Uterus (tissue), 4 donors: ENCODE results near the gene ZDHHC21. TPM values are rescaled to one million over a fixed set of nuclear protein-coding genes. Genes with fewer than 3 reads are reported as not detected.

Source experiments
- DNase-seq, 2 donors: peaks; one replicate each; pipeline ENCODE4 v3.0.0-alpha.2; 2019 to 2020
- H3K27ac ChIP-seq, 2 donors: fragments of 200-600 bp; sonication (generic); 1 replicate in 1 of 2; 2 replicates in 1 of 2; pipeline ENCODE4 v1.5.1; 2016 to 2018
- H3K27me3 ChIP-seq, 2 donors: fragments of 200-600 bp; sonication (generic); one replicate each; pipeline ENCODE4 v1.5.1; 2018 to 2019; ENCODE audit warnings: control low read depth in 1 of 2
- H3K36me3 ChIP-seq, 2 donors: fragments of 200-600 bp; sonication (generic); one replicate each; pipeline ENCODE4 v1.5.1; 2019; ENCODE audit warnings: control low read depth in 1 of 2
- H3K4me1 ChIP-seq, 2 donors: fragments of 200-600 bp; sonication (generic); one replicate each; pipeline ENCODE4 v1.5.1; 2018 to 2019; ENCODE audit warnings: control low read depth in 1 of 2
- H3K4me3 ChIP-seq, 2 donors: fragments of 200-600 bp; sonication (generic); 1 replicate in 1 of 2; 2 replicates in 1 of 2; pipeline ENCODE4 v1.5.1; 2018 to 2019; ENCODE audit warnings: mild to moderate bottlenecking in 1 of 2
- H3K9me3 ChIP-seq, 2 donors: fragments of 200-600 bp; sonication (generic); one replicate each; pipeline ENCODE4 v1.5.1; 2019; ENCODE audit warnings: control low read depth in 1 of 2
- CTCF ChIP-seq, 4 experiments: fragments of 200-600 bp in 2 of 4; fragments of 450-650 bp in 2 of 4; sonication (generic) in 2 of 4; IDR thresholded peaks; one replicate each; pipeline ENCODE4 v1.5.1; 2016 to 2019; ENCODE audit warnings: antibody characterized with exemption in 4 of 4, mild to moderate bottlenecking in 2 of 4, moderate library complexity in 1 of 4
- POLR2A ChIP-seq, 2 donors: fragments of 450-650 bp; IDR thresholded peaks; one replicate each; pipeline ENCODE4 v1.6.1; 2016; ENCODE audit warnings: antibody characterized with exemption in 2 of 2, mild to moderate bottlenecking in 1 of 2, moderate library complexity in 1 of 2
- intact Hi-C: fragments of 100-400 bp; cut with DNase I; formaldehyde crosslinking; loops from one replicate; pipeline ENCODE4 v1.15.1; 2023; ENCODE audit warnings: low total_unique reads
- total RNA-seq, 4 donors: library from RNA; depleted of rRNA in 3 of 4; stranded (reverse); fragments of >200 nt in 3 of 4; gene quantifications; one replicate each; pipeline versions ENCODE4 v1.1.0 to v1.2.4, GENCODE V29; 2014 to 2023
- donor health status: DM: yes; HTN: yes; CAD: no.

Gene ZDHHC21
- total RNA-seq, 4 donors from 2014 or later = 6.9 to 54.9 (median 13.6) TPM

- intact Hi-C loops = no loop called here
- Histone ChIP-seq H3K4me3 (no peak overlapping the region), H3K27me3 (no peaks in the 10 kb centered on the region), H3K36me3 (no peaks in the 10 kb centered on the region), H3K27ac (no peak overlapping the region), H3K4me1 (no peaks in the 10 kb centered on the region), H3K9me3 (peaks cover 0 to 3% of the 10 kb centered on the region in 2 donors)
- no peak for TF ChIP-seq CTCF (IDR thresholded peaks at IDR 0.05)
- no peak for TF ChIP-seq POLR2A (IDR thresholded peaks at IDR 0.05)
- no peak for DNase-seq
These were observed 119.1 kb downstream of the ZDHHC21 start for GRCh38 chr9:14574173-14574572.

GRCh38 chr9:14573319-14573718 is 119.9 kb downstream of the ZDHHC21 start:
- Histone ChIP-seq H3K9me3 (peaks cover 0 to 2% of the 10 kb centered on the region in 2 donors), H3K4me1 (no peaks in the 10 kb centered on the region), H3K27ac (no peak overlapping the region), H3K4me3 (no peak overlapping the region), H3K27me3 (no peaks in the 10 kb centered on the region), H3K36me3 (no peaks in the 10 kb centered on the region)
- intact Hi-C loops = no loop called here
- DNase-seq = no peak
- no peak for TF ChIP-seq CTCF (IDR thresholded peaks at IDR 0.05)
- no peak for TF ChIP-seq POLR2A (IDR thresholded peaks at IDR 0.05)

- Histone ChIP-seq H3K36me3 (no peaks in the 10 kb centered on the region), H3K4me1 (no peaks in the 10 kb centered on the region), H3K27ac (no peak overlapping the region), H3K4me3 (no peak overlapping the region), H3K27me3 (no peaks in the 10 kb centered on the region), H3K9me3 (no peaks in the 10 kb centered on the region)
- DNase-seq = no peak
- intact Hi-C loops = no loop called here
- TF ChIP-seq POLR2A (IDR thresholded peaks at IDR 0.05) = no peak
- no peak for TF ChIP-seq CTCF (IDR thresholded peaks at IDR 0.05)
These were observed 127.7 kb downstream of the ZDHHC21 start for GRCh38 chr9:14565352-14566016.

- Histone ChIP-seq H3K27ac (no peak overlapping the region), H3K9me3 (no peaks in the 10 kb centered on the region), H3K4me3 (no peak overlapping the region), H3K4me1 (no peaks in the 10 kb centered on the region), H3K27me3 (no peaks in the 10 kb centered on the region), H3K36me3 (no peaks in the 10 kb centered on the region)
- DNase-seq = no peak
- intact Hi-C loops = no loop called here
- TF ChIP-seq CTCF (IDR thresholded peaks at IDR 0.05) (no peak), POLR2A (IDR thresholded peaks at IDR 0.05) (no peak)
These were observed 129.2 kb downstream of the ZDHHC21 start for GRCh38 chr9:14563902-14564624.

GRCh38 chr9:14561929-14562405 is 131.3 kb downstream of the ZDHHC21 start:
- intact Hi-C loops = no loop called here
- no peak overlapping the region for H3K4me3 ChIP-seq
- no peak overlapping the region for H3K27ac ChIP-seq
- no peak for DNase-seq
- H3K27me3 ChIP-seq = no peaks in the 10 kb centered on the region
- no peaks in the 10 kb centered on the region for H3K36me3 ChIP-seq
- H3K4me1 ChIP-seq = no peaks in the 10 kb centered on the region
- TF ChIP-seq CTCF (IDR thresholded peaks at IDR 0.05) (no peak), POLR2A (IDR thresholded peaks at IDR 0.05) (no peak)
- no peaks in the 10 kb centered on the region for H3K9me3 ChIP-seq
